ENCODE measurements around the gene GPR62. TPM values are rescaled to one million over a fixed set of nuclear protein-coding genes. Genes with fewer than 3 reads are reported as not detected.

GPR62 gene
- total and polyA plus RNA-seq, 2 experiments from 2014 or later, result 0.10 to 0.38 TPM

DNA sequence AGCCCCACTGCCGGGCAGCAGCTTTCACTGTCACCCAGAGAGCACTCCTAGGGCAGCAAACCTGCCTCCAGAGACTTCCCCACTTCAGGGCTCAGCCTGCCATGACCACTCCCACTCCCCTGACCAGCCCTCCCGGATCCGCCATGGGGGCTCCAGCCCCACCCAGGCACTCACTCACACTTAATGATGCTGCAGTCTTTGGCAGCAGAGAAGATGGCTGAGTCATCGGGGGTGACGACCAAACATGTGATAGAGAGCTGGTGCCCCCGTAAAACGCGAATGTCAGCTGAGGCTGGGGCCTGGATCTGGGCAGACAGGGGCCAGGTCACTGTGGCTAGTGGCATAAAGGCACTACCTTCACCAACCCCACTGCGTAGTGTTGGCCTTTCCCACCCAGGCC lies 18.2 kb upstream of the GPR62 start:
- no peak overlapping the region for H3K4me3 Mint-ChIP-seq
- no peak for ATAC-seq
- no peaks in the 10 kb centered on the region for H3K27me3 ChIP-seq (ENCODE audit: insufficient read depth)
- H3K4me2 ChIP-seq, result no peak overlapping the region
- H3K27ac ChIP-seq (ENCODE audit: low read depth), result no peak overlapping the region
- no peaks in the 10 kb centered on the region for H3K9me2 ChIP-seq (ENCODE audit: insufficient read depth)
- H3K4me1 ChIP-seq (ENCODE audit: insufficient read depth), result peaks cover 9% of the 10 kb centered on the region; the same call in 1 of the 2 replicates
- 0 out of 2 replicates have a peak, but pooled peaks cover 2% of the 10 kb centered on the region for H3F3A ChIP-seq (replicated peaks; ENCODE audit: low read depth)
- no peak overlapping the region for H3K4me3 ChIP-seq
- TF ChIP-seq, protein P1, sequence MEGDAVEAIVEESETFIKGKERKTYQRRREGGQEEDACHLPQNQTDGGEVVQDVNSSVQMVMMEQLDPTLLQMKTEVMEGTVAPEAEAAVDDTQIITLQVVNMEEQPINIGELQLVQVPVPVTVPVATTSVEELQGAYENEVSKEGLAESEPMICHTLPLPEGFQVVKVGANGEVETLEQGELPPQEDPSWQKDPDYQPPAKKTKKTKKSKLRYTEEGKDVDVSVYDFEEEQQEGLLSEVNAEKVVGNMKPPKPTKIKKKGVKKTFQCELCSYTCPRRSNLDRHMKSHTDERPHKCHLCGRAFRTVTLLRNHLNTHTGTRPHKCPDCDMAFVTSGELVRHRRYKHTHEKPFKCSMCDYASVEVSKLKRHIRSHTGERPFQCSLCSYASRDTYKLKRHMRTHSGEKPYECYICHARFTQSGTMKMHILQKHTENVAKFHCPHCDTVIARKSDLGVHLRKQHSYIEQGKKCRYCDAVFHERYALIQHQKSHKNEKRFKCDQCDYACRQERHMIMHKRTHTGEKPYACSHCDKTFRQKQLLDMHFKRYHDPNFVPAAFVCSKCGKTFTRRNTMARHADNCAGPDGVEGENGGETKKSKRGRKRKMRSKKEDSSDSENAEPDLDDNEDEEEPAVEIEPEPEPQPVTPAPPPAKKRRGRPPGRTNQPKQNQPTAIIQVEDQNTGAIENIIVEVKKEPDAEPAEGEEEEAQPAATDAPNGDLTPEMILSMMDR (conservative IDR thresholded peaks at IDR 0.05; ENCODE audit: low read depth in 2 of 2), result no peak
- TF ChIP-seq, protein P2, sequence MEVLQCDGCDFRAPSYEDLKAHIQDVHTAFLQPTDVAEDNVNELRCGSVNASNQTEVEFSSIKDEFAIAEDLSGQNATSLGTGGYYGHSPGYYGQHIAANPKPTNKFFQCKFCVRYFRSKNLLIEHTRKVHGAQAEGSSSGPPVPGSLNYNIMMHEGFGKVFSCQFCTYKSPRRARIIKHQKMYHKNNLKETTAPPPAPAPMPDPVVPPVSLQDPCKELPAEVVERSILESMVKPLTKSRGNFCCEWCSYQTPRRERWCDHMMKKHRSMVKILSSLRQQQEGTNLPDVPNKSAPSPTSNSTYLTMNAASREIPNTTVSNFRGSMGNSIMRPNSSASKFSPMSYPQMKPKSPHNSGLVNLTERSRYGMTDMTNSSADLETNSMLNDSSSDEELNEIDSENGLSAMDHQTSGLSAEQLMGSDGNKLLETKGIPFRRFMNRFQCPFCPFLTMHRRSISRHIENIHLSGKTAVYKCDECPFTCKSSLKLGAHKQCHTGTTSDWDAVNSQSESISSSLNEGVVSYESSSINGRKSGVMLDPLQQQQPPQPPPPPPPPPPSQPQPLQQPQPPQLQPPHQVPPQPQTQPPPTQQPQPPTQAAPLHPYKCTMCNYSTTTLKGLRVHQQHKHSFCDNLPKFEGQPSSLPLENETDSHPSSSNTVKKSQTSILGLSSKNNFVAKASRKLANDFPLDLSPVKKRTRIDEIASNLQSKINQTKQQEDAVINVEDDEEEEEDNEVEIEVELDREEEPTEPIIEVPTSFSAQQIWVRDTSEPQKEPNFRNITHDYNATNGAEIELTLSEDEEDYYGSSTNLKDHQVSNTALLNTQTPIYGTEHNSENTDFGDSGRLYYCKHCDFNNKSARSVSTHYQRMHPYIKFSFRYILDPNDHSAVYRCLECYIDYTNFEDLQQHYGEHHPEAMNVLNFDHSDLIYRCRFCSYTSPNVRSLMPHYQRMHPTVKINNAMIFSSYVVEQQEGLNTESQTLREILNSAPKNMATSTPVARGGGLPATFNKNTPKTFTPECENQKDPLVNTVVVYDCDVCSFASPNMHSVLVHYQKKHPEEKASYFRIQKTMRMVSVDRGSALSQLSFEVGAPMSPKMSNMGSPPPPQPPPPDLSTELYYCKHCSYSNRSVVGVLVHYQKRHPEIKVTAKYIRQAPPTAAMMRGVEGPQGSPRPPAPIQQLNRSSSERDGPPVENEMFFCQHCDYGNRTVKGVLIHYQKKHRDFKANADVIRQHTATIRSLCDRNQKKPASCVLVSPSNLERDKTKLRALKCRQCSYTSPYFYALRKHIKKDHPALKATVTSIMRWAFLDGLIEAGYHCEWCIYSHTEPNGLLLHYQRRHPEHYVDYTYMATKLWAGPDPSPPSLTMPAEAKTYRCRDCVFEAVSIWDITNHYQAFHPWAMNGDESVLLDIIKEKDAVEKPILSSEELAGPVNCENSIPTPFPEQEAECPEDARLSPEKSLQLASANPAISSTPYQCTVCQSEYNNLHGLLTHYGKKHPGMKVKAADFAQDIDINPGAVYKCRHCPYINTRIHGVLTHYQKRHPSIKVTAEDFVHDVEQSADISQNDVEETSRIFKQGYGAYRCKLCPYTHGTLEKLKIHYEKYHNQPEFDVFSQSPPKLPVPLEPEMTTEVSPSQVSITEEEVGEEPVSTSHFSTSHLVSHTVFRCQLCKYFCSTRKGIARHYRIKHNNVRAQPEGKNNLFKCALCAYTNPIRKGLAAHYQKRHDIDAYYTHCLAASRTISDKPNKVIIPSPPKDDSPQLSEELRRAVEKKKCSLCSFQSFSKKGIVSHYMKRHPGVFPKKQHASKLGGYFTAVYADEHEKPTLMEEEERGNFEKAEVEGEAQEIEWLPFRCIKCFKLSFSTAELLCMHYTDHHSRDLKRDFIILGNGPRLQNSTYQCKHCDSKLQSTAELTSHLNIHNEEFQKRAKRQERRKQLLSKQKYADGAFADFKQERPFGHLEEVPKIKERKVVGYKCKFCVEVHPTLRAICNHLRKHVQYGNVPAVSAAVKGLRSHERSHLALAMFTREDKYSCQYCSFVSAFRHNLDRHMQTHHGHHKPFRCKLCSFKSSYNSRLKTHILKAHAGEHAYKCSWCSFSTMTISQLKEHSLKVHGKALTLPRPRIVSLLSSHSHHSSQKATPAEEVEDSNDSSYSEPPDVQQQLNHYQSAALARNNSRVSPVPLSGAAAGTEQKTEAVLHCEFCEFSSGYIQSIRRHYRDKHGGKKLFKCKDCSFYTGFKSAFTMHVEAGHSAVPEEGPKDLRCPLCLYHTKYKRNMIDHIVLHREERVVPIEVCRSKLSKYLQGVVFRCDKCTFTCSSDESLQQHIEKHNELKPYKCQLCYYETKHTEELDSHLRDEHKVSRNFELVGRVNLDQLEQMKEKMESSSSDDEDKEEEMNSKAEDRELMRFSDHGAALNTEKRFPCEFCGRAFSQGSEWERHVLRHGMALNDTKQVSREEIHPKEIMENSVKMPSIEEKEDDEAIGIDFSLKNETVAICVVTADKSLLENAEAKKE (CRISPR knock-in tag; IDR thresholded peaks at IDR 0.05), result no peak
- no peak for TF ChIP-seq EZH2phosphoT487 (IDR thresholded peaks at IDR 0.05; ENCODE audit: unreplicated experiment)
- TF ChIP-seq NANOG (IDR thresholded peaks at IDR 0.05; ENCODE audit: borderline replicate concordance), result no peak
- no peak for TF ChIP-seq CREB1 (CRISPR knock-in tag; IDR thresholded peaks at IDR 0.05; ENCODE audit: low read depth)
- no peak for TF ChIP-seq POLR2AphosphoS5 (IDR thresholded peaks at IDR 0.05; ENCODE audit: low read depth)
- no peak for TF ChIP-seq STAT1 (IDR thresholded peaks at IDR 0.05; ENCODE audit: unreplicated experiment)
- no peak for TF ChIP-seq ZNF114 (CRISPR knock-in tag; IDR thresholded peaks at IDR 0.05)
- TF ChIP-seq EZH2 (IDR thresholded peaks at IDR 0.05; ENCODE audit: low read depth, unreplicated experiment), result no peak
- TF ChIP-seq, protein P3, sequence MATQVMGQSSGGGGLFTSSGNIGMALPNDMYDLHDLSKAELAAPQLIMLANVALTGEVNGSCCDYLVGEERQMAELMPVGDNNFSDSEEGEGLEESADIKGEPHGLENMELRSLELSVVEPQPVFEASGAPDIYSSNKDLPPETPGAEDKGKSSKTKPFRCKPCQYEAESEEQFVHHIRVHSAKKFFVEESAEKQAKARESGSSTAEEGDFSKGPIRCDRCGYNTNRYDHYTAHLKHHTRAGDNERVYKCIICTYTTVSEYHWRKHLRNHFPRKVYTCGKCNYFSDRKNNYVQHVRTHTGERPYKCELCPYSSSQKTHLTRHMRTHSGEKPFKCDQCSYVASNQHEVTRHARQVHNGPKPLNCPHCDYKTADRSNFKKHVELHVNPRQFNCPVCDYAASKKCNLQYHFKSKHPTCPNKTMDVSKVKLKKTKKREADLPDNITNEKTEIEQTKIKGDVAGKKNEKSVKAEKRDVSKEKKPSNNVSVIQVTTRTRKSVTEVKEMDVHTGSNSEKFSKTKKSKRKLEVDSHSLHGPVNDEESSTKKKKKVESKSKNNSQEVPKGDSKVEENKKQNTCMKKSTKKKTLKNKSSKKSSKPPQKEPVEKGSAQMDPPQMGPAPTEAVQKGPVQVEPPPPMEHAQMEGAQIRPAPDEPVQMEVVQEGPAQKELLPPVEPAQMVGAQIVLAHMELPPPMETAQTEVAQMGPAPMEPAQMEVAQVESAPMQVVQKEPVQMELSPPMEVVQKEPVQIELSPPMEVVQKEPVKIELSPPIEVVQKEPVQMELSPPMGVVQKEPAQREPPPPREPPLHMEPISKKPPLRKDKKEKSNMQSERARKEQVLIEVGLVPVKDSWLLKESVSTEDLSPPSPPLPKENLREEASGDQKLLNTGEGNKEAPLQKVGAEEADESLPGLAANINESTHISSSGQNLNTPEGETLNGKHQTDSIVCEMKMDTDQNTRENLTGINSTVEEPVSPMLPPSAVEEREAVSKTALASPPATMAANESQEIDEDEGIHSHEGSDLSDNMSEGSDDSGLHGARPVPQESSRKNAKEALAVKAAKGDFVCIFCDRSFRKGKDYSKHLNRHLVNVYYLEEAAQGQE (IDR thresholded peaks at IDR 0.05; ENCODE audit: unreplicated experiment), result no peak
- TF ChIP-seq, protein P4, sequence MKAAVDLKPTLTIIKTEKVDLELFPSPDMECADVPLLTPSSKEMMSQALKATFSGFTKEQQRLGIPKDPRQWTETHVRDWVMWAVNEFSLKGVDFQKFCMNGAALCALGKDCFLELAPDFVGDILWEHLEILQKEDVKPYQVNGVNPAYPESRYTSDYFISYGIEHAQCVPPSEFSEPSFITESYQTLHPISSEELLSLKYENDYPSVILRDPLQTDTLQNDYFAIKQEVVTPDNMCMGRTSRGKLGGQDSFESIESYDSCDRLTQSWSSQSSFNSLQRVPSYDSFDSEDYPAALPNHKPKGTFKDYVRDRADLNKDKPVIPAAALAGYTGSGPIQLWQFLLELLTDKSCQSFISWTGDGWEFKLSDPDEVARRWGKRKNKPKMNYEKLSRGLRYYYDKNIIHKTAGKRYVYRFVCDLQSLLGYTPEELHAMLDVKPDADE (IDR thresholded peaks at IDR 0.05), result no peak
- TF ChIP-seq ZNF331 (CRISPR knock-in tag; IDR thresholded peaks at IDR 0.05; ENCODE audit: low read depth), result no peak
- TF ChIP-seq JUNB (IDR thresholded peaks at IDR 0.05; ENCODE audit: unreplicated experiment), result no peak
- H3K9me3 Mint-ChIP-seq, result no peaks in the 10 kb centered on the region
- no peak overlapping the region for H3K27ac Mint-ChIP-seq
- no peak overlapping the region for H2AFZ ChIP-seq
- H3K79me2 ChIP-seq (replicated peaks; ENCODE audit: insufficient read depth), result peaks cover 25% of the 10 kb centered on the region
- peaks cover 12% of the 10 kb centered on the region for H3K36me3 ChIP-seq (ENCODE audit: insufficient read depth)
- peaks cover 79% of the 10 kb centered on the region for H3K36me3 Mint-ChIP-seq (ENCODE audit: low read depth)
- H3K27me3 Mint-ChIP-seq (ENCODE audit: insufficient read depth, low read depth, poor library complexity), result peaks cover 7% of the 10 kb centered on the region
- H3K4me1 Mint-ChIP-seq, result peaks cover 15% of the 10 kb centered on the region
- peaks cover 12% of the 10 kb centered on the region for H4K20me1 ChIP-seq (replicated peaks; ENCODE audit: insufficient read depth)
- DNase-seq (ENCODE audit: low spot score), result no peak
